Measurements from ENCODE around the gene NKAPL.
"Not testable (repeated sequence)": the region's sequence is repeated elsewhere in the genome, so short reads cannot be mapped to it uniquely, and the experiment has no call there.

NKAPL gene

GRCh38 chr6:28248916-28249315 is 10.2 kb upstream of the NKAPL start:
- DNase-seq = no peak

- no peak for DNase-seq
Observed at GRCh38 chr6:28250747-28251146, 8.3 kb upstream of the NKAPL start.

- DNase-seq = peak; percentile 48
Observed at GRCh38 chr6:28251661-28252008, 7.5 kb upstream of the NKAPL start.

- DNase-seq = peak; percentile 89
Observed at GRCh38 chr6:28252009-28252975, 6.8 kb upstream of the NKAPL start, which contains the start of gene ZKSCAN4. ZKSCAN4 (minus strand) TSS chr6:28252269; CDS start chr6:28251980, 289 bp downstream.

GRCh38 chr6:28254121-28254519 is 5.0 kb upstream of the NKAPL start:
- DNase-seq = no peak

GRCh38 chr6:28257042-28257441 is 2.1 kb upstream of the NKAPL start:
- no peak for DNase-seq

GRCh38 chr6:28263922-28264321 is 4.8 kb downstream of the NKAPL start:
- DNase-seq = no peak

GRCh38 chr6:28264834-28265401 is 5.8 kb downstream of the NKAPL start:
- DNase-seq = no peak

GRCh38 chr6:28266563-28266961 is 7.5 kb downstream of the NKAPL start:
- no peak for DNase-seq

GRCh38 chr6:28266962-28267694 is 8.0 kb downstream of the NKAPL start, which contains the start of gene ZSCAN26:
ZSCAN26 (plus strand) TSS chr6:28267143; CDS start chr6:28271920, 4,777 bp downstream.
- peak; percentile 90 for DNase-seq

- no peak for DNase-seq
Observed at GRCh38 chr6:28267695-28268059, 8.6 kb downstream of the NKAPL start.

GRCh38 chr6:28269492-28269891 is 10.4 kb downstream of the NKAPL start:
- DNase-seq = no peak

GRCh38 chr6:28274888-28275287 is 15.8 kb downstream of the NKAPL start:
- no peak for DNase-seq

- DNase-seq = no peak
Observed at GRCh38 chr6:28277746-28278145, 18.6 kb downstream of the NKAPL start.

- DNase-seq = no peak
Observed at GRCh38 chr6:28280595-28281287, 21.6 kb downstream of the NKAPL start.

- DNase-seq = peak; percentile 79
Observed at GRCh38 chr6:28281288-28282064, 22.4 kb downstream of the NKAPL start, which contains the start of gene PGBD1. PGBD1 (plus strand) TSS chr6:28281572; CDS start chr6:28283814, 2,242 bp downstream.

GRCh38 chr6:28282926-28283325 is 23.8 kb downstream of the NKAPL start:
- DNase-seq = no peak

GRCh38 chr6:28291573-28291972 is 32.5 kb downstream of the NKAPL start:
- DNase-seq = no peak

- no peak for DNase-seq
Observed at GRCh38 chr6:28295326-28295725, 36.2 kb downstream of the NKAPL start.

GRCh38 chr6:28296520-28297060 is 37.5 kb downstream of the NKAPL start:
- no peak for DNase-seq

GRCh38 chr6:28303570-28303969 is 44.5 kb downstream of the NKAPL start:
- DNase-seq = no peak

GRCh38 chr6:28306363-28306762 is 47.3 kb downstream of the NKAPL start:
- not testable (repeated sequence) for DNase-seq

All from stimulated activated CD8-positive, alpha-beta memory T cell treated with anti-CD3 and anti-CD28 coated beads, Interleukin-4, amount 100 ng/mL, for 48 hours (primary cell).